GM19438 (cell line): ENCODE measurements around the gene NRIP2.
A peak's percentile ranks its signal among the peaks of the same experiment; 100 is the strongest.

Experiments used
- ATAC-seq: cut with Tn5 transposase; IDR thresholded peaks from one replicate; pipeline ENCODE4 v1.9.1; 2021; ENCODE audit warnings: low read depth; ENCODE audit not compliant: unreplicated experiment

NRIP2 gene

DNA sequence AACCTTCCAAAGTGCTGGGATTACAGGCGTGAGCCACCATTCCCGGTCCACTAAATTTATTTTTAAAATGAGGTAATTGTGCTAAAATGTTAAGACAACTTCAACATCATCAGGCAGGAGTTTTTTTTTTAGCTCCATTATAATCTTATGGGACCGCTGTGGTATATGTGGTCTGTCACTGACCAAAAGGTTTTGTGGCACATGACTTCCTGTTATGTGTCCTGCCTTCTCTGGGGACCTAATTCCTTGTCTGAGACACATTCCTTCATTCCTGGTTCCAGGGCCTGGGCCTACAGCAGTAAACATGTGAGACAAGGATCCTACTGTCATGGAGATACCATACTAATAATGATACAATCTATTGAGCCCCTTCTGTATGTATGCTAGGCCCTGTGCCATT lies 17.1 kb upstream of the NRIP2 start:
- no peak for ATAC-seq

DNA sequence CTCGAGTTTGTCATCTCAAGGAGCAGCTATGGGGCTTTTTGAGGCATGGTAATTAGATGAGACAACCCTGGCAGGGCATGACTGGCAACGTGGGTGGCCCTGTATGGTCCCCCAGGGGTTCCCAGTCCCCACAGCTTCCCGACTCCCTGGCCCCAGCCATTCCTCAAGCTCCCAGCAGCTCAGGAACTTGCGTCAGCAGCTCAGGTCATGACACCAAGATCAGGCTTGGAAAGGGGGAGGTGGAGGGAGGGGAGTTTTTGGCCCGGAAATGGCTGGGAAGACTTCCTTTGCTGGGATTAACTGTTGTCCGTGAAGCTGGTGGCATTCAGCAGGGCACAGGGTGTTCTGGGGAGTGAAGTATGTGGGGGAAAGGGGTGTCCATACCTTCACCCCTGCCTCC lies 10.4 kb upstream of the NRIP2 start:
- ATAC-seq = no peak

GRCh38 chr12:2844786-2845185 lies 10.0 kb upstream of the NRIP2 start:
- ATAC-seq = no peak

DNA sequence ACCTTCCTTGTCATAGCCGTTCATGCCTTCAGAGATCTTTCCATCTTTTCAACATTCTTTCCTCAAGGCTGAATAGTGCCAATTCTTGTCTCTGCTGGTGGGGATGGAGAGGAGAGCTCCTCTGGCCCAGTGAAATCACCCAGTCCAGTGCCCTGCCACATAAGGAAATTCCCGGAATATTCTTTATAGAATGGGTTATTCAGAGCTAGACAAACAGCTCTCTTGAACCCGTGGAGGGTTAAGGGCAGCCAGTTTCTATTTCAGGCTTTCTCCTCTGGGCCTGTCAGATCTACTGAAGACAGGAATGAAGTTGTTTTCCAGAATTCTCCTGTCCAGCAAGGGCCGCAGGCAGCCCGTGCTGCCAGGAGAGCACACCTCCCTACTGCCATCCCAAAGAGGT lies 8.1 kb upstream of the NRIP2 start:
- ATAC-seq = no peak

GRCh38 chr12:2841056-2841650 lies 6.3 kb upstream of the NRIP2 start:
- no peak for ATAC-seq

GRCh38 chr12:2836574-2836973 lies 1.7 kb upstream of the NRIP2 start:
- ATAC-seq = no peak

- ATAC-seq = no peak
Observed at GRCh38 chr12:2835691-2836403, 1.0 kb upstream of the NRIP2 start.

- ATAC-seq = no peak
Observed at GRCh38 chr12:2833810-2834209, 1.0 kb downstream of the NRIP2 start.

- ATAC-seq = no peak
Observed at GRCh38 chr12:2833327-2833726, 1.5 kb downstream of the NRIP2 start.

DNA sequence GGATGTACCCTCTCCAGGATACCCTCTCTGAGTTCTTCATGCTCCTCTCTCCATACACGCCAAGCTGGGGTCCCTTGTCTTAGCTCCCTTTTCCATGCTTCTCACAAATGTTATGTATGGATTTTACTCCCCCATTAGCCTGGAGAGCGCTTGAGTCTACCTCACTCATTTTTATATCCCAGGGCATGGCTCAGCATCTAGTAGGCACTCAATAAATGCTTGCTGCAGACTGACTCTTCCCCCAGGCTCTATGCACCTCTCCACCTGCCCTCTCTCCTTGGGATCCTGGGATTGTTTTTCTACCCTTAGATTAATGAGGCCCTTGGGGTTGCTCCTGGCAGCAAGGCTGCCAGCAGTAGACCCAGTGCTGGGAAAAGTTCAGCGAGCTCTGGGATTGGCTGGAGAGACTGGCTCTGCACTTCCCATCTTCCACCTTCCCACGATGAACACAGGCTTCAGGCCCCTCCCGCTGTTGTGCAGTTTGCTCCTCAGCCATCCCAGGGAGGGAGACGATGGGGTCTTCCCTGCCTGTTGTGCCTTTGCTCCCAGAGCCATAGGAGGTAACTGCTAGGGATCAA lies 2.2 kb downstream of the NRIP2 start:
- no peak for ATAC-seq

DNA sequence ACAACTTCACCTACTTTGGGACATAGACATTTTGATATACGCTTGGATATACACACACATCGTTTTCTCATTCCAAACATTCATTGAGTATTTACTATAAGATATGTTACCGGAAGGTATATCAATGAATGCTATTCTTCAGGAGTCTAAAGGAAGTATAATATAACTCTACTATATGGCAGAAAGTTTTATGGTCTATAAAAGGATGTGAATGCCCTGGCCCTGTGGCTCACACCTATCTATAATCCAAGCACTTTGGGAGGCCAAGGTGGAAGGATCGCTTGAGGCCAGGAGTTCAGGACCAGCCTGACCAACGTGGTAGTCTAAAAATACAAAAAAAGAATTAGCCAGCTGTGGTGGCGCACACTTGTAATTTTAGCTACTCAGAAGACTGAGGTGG lies 5.6 kb downstream of the NRIP2 start:
- no peak for ATAC-seq

DNA sequence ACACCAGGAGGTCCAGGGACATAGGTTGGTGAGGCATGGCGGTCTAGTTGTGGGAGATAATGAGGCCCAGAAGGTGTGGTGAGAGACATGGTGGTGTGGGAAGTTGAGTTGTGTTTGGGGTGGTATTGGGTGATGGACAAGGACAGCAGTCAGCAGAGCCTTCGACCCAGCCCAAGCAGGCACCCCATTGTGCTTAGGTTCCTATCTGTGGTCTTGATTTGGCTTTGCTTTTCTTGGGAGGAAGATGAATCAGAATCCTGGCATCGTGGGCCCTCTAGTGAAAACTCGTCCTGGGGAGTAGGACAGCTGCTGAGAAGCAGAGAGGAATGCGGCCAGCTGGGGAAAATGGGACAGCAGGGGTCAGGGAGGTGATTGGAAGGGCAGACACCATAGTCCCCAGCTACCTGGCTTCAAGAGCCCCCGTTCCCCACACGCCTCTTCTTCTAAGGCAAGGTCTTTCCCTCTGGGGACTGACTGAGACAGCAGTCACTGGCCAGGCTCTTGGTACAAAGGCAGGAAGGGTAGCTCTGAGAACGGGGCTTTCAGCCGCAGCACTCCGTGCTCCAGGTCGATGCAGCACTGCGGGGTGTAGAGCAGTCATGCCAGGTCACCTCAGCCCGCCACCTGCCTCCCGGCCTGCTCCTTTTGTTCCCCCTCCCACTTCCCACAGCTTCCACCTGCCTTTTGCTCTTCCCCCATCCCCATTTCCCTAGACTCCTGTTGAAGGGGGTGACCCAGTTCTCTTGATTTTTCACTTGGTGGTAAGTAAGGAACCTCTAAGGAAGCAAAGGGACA lies 7.9 kb downstream of the NRIP2 start:
- ATAC-seq = no peak

- no peak for ATAC-seq
Observed at GRCh38 chr12:2826036-2826435, 8.8 kb downstream of the NRIP2 start.

GRCh38 chr12:2825132-2825531 lies 9.7 kb downstream of the NRIP2 start:
- no peak for ATAC-seq

DNA sequence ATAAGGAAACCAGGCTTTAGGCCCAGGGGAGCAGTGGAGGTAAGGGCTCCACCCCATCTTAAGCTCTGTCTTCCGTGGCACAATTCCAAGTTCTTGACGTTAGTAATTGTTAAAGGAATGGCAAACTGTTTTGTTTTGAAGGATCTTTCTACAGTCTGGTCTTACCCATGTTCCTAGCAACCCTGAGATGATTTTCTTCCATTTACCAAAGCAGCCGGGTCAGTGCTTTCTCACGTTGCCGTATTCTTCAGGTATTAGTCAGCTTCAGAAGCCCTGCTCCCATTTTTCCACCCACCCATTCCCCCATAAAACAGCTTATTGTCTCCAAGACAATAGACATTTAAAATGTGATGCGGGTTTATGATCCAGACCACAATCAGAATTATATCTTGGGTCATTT lies 10.3 kb downstream of the NRIP2 start:
- ATAC-seq = no peak

DNA sequence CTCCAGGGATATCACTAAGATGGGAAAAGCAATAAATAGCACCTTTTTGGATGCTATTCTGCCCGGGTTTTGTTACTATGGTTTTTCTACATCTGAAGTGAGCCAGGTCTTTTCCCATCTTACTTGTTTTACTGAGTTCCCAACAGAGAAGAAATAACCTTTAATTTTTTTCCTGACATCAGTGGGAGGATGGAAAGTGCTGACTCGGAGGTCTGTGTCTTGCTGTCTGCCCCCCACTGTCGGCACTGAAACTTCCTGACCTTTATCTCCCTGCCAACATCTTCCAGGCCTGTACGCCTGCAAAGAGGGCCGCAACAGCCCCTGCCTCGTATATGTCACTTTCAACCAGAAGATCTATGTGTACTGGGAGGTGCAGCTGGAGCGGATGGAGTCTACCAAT lies 11.4 kb downstream of the NRIP2 start:
- ATAC-seq = no peak

GRCh38 chr12:2820432-2820831 lies 14.4 kb downstream of the NRIP2 start:
- ATAC-seq = no peak

DNA sequence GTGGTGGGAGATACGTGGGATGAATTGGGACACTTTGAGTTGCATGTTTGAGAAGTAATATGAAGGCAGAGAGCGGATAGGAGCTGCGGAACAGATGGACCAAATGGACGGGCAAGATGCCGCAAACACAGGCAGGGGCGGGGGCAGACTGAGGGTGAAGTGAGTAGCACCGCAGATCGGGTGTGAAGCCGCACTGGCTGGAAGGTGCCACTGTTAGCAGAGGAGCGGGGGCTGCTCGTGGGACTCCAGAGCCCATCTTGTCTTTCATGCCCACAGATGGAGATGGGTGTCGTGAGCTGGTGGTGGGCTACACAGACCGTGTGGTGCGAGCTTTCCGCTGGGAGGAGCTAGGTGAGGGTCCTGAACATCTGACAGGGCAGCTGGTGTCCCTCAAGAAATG lies 15.0 kb downstream of the NRIP2 start:
- no peak for ATAC-seq

GRCh38 chr12:2813214-2814185 lies 21.3 kb downstream of the NRIP2 start:
- peak; percentile 36 for ATAC-seq
